Spleen (tissue), 7 donors: ENCODE data around the gene INTS3.

ENCODE experiments used
- POLR2A ChIP-seq, 3 donors: fragments of 450-650 bp; IDR thresholded peaks; one replicate each; pipeline ENCODE4 v1.5.1; 2017; ENCODE audit warnings: antibody characterized with exemption in 3 of 3, mild to moderate bottlenecking in 1 of 3
- TF ChIP-seq, protein P1 (sequence below), 11 experiments: fragments of 200-600 bp in 7 of 11; fragments of 450-650 bp in 4 of 11; sonication (generic) in 4 of 11; IDR thresholded peaks in 8 of 11; conservative IDR thresholded peaks in 3 of 11; 1 replicate in 7 of 11; 2 replicates in 4 of 11; pipeline versions ENCODE4 v1.4.0 to v1.8.0; 2016 to 2021; ENCODE audit warnings: antibody characterized with exemption in 11 of 11, inconsistent platforms in 4 of 11, mild to moderate bottlenecking in 1 of 11
- donor health status: DM: no; HTN: no; CAD: no; lungs with moderate emphysema.
- donor health status: DM: no; HTN: no; CAD: no.
- donor health status: DM: no; HTN: no; CAD: no.

DNA sequence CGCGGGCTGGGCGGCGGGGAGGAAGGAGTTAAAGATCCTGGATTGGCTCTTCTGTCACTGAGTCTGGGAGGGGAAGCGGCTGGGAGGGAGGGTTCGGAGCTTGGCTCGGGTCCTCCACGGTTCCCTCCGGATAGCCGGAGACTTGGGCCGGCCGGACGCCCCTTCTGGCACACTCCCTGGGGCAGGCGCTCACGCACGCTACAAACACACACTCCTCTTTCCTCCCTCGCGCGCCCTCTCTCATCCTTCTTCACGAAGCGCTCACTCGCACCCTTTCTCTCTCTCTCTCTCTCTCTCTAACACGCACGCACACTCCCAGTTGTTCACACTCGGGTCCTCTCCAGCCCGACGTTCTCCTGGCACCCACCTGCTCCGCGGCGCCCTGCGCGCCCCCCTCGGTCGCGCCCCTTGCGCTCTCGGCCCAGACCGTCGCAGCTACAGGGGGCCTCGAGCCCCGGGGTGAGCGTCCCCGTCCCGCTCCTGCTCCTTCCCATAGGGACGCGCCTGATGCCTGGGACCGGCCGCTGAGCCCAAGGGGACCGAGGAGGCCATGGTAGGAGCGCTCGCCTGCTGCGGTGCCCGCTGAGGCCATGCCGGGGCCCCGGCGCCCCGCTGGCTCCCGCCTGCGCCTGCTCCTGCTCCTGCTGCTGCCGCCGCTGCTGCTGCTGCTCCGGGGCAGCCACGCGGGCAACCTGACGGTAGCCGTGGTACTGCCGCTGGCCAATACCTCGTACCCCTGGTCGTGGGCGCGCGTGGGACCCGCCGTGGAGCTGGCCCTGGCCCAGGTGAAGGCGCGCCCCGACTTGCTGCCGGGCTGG lies 49.1 kb upstream of the INTS3 start, which contains the start of gene NPR1:
- no peak for TF ChIP-seq POLR2A (IDR thresholded peaks at IDR 0.05)
- TF ChIP-seq, protein P1, sequence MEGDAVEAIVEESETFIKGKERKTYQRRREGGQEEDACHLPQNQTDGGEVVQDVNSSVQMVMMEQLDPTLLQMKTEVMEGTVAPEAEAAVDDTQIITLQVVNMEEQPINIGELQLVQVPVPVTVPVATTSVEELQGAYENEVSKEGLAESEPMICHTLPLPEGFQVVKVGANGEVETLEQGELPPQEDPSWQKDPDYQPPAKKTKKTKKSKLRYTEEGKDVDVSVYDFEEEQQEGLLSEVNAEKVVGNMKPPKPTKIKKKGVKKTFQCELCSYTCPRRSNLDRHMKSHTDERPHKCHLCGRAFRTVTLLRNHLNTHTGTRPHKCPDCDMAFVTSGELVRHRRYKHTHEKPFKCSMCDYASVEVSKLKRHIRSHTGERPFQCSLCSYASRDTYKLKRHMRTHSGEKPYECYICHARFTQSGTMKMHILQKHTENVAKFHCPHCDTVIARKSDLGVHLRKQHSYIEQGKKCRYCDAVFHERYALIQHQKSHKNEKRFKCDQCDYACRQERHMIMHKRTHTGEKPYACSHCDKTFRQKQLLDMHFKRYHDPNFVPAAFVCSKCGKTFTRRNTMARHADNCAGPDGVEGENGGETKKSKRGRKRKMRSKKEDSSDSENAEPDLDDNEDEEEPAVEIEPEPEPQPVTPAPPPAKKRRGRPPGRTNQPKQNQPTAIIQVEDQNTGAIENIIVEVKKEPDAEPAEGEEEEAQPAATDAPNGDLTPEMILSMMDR (IDR thresholded peaks at IDR 0.05 in 8 of 11, conservative IDR thresholded peaks at IDR 0.05 in 3 of 11): no peak
